HG02642 (cell line): ENCODE results near the gene GOT1.

ENCODE experiments used
- ATAC-seq: cut with Tn5 transposase; IDR thresholded peaks from one replicate; pipeline ENCODE4 v1.9.1; 2021; ENCODE audit warnings: mild to moderate bottlenecking; ENCODE audit not compliant: unreplicated experiment, poor library complexity

Gene GOT1

DNA sequence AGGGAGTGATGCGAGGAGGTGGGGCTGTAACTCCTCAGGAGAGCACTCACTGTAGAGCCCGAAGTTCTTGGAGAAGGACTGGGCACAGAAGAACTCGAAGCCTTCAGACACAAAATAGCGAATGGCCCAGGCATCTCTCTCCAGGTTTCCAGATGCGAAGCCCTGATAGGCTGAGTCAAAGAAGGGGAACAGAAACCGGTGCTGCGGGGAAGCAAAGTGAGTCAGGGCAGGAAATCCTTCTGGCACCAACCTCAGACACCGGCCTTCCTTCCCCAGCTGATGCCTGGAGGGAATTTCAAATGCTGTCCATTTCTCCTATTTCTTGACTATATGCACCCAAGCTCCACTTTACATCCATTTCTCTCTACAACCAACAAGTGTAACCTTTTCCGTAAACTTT is 26.8 kb downstream of the GOT1 start:
- ATAC-seq = peak; percentile 47

DNA sequence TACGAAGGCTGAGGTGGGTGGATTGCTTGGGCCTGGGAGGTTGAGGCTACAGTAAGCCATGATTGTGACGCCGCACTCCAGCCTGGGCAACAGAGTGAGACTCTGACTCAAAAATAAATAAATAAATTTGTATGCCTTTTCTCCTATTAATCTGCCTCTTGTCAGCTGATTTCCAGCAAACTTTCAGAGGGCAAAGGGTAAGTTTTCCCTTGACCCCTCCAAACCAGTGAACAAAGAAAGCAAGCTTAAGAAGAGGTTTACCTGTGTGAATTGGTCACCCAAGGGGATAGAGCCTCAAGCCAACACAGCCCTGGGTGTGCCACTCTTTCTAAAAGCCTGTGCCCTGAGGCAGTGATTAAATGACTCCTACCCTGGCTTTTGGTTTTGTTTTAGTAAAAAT is 30.8 kb downstream of the GOT1 start:
- ATAC-seq = no peak

DNA sequence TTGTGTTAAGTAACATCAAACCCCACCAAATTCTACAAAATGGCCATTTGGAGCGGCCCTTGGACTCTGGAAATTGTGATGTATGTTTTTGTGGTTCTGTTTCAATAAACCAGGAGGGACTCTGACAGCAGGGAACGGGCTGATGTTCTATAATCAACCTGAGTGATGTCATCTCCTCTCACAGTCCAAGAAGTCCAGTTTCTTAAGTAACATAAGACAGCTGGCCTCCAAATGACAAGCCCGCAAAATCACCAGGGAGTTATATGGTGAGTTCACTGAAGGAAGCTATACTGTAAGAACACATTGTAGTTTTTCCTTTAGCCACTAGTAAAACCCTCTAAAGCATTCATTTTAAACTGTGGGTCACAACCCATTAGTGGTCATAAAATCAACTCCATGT is 34.0 kb downstream of the GOT1 start:
- ATAC-seq = no peak

DNA sequence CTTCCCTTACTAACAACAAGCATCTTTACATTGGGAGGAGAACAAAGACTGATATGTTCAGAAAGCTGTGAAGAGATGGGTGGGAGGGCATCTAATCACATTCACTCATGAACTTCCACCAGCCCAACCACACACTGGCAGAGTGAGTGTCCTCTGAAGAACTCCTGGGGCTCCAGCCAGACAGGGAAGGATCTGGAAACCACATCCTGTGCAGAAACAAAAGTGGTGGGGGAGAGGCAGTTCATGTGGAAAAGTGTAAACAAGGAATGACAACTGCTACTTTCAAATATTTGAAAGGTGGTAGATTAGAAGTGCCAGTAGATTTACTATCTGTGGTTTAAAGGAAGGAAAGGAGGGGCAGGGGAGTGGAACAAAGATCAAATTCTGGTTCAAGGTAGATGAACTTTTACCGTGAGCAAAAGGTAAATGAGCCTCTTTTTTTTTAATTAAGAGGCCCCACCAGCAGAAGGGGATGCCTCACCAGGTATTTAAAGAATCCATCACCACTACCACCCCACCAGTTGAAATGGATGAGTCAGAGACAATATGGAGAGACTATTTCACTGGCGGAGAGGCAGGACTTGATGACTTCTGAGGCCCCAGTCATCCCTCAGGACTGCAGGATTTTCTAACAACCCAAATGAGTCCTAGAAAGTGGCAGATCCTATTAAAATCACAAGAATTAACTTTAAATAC is 34.5 kb downstream of the GOT1 start:
- ATAC-seq = no peak

DNA sequence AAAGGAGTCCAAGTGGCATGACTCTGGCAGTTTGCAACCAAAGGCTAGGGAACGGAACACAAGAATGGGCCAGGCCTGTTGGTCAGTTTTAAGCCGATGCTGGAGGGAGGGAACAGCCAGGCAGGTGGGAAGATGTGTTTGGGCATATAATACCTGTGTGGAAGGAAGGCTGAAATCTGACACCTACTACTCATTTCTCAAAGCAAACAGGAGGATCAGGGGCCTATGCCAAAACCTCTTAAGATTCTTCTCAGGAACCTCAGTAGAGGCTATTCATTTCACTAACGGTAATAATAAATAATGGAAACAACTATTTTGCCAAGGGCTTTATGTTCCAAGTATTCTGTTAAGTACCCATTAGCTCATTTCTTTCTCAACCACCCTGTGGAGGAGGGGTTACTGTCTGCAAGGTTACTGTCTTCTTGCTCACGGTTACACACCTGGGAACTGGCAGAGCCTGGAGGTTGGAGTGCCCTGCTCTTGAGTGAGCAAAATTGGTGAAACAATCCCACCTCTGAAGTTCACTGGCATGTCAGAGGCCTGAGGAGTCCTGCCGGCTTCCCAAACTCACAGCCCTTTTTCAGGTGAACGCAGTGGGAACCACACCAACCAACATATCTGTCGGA is 35.5 kb downstream of the GOT1 start:
- no peak for ATAC-seq

DNA sequence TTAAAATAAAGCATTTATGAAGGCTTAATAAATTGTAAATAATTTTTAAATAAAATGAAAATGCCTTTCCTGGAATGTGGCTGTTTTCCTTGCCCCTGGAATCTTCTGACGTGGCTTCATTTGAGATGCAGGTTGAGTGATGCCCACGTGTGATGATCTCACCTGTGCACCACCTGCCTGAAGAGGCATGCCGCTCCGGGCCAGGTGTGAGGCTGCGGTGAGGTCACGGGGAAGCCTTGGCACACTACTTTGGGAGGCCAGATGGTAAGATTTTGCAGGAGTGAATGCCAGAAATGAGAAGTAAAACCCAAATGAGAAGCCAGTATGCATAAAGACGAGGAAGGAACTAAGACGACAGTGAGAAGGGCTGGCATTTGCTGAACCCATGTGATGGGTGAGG is 36.2 kb downstream of the GOT1 start:
- ATAC-seq = no peak

DNA sequence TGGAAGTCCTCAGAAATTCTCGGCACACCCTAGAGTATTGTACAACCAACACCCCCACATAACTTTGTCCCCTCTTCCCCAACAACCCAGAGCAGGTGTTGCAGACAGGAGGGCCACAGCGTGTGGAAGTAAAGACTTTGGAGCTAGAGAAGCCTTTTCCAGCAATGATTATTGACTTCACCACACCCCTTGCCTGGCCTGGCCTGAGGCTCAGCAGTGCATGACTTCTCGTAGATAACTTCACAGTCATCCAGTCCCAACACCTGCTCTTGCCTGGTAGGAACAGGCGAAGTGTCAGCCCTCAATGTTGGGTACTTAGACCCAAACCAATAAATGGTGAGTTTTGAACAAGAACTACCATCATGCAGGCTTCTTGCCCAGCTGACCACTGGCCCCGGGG is 36.7 kb downstream of the GOT1 start:
- no peak for ATAC-seq

DNA sequence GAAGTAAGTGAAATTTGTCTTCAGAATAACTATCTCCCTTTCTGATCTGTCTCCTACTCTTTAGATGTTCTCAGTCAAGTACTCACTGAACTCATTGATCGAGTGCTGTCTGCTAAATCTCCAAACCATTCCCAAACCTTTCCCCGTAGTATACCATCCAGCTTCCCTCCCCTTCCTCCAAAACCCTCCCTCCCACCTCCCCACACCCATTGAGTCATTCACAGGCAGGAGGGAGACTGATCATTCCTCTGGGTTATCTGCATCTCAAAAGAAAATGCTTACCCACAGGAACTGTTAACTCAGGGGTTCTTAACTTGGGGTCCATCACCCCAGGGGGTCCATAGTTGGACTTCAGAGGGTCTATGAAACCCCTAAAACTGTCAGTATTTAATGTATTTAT is 37.4 kb downstream of the GOT1 start:
- no peak for ATAC-seq

DNA sequence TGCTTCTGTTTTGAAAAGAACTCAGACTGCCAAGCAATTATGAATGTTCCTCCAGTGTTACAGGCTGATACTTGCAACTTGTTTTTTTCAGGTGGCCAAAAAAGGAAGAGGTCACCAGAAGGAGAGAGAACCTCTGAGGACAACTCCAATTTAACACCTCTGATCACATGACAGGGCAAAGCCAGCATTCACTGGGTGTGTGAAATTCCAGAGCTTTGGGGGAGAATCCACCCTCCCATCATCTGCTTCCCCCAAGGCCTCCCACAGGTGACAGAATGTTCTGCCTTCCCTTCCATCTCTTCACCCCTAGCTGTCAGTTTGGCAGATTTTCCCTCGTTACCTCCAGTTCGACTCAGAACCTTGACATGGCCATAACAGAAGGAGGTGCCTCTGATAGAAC is 39.1 kb downstream of the GOT1 start:
- ATAC-seq = no peak

DNA sequence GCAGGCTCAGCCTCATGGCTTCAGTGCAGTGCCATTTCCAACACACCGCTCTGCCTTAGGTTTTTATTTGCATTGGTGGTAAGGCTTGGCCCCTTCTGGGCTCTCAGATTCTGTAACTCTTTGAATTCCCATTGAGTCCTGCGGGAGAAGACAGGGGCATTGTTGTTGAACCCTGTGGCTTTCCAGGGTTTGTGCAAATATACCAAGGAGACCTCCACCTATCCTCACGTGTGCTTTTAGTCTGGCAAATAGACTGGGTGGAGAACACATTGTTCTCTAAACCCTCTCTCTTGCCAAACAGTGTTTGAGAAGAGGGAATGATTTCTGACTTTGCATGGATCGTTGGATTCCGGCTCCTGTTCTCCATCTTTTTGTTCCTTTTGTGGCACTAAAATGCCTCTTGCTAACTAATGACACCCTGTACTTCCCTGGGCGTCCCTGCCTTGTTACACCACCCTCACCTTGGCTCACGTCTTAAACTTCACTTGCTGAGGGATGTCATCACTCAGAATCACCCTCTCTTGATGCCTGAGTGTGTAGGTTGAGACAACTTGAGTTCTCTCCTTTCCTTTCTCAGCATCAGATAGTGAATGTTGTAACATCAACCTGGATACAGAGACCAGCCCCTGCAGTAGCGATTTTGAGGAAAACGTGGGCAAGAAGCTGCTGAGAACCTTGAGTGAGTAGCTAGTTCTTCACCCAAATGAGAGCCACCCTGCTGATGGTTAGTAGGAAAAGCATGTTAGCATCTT is 40.5 kb downstream of the GOT1 start:
- ATAC-seq = no peak

DNA sequence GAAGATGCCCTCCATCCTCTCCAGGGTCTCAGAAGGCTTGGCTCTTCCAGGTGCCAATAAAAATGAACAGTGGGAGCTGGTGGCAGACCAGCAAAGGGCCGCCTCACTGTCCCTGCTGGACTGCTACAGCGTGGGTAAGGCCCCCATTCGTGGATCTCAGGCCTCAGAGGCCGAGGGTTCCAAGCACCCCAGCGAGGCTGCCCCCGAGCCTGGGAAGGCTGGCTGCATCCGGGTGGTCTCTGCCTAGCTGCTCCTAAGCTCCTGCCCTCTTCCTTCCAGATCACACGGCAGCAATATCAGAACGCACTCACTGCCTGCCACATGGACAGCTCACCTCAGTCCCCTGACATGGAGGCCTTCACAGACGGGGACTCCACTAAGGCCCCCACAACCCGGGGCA is 42.9 kb downstream of the GOT1 start:
- ATAC-seq = no peak

DNA sequence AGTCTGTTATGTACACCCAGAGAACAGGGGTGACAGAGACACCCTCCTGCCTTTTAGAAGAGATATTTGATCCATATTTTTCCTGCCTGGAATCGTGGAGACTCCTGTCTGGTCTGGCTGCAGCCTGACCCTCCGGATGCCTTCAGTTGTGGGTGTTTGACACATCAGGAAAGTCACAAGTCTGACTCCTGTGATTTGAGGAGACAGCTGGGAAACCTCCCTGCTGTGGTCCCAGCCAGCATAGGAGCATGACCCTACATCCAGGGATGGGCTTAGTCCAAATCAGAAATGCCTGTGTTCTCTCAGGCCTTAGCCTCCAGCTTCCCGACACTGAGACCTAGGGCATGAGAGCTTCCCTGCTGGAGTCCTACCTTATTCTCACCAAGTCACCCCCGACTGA is 43.4 kb downstream of the GOT1 start:
- no peak for ATAC-seq

DNA sequence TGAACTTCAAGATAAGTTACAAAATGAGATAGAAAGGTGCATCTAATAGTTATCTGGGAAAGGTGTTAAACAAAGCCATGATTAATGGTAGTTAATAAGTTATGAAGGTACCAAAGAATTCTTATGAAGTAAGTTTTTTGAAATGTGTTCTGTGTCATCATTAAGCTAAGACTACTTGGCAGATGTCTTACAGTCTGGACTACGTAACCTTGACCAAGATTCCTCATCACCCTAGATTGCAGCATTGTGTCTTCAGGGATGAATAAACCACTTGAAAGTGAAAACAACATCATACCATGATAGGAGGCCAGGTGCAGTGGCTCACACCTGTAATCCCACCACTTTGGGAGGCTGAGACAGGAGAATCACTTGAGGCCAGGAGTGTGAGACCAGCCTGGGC is 48.2 kb downstream of the GOT1 start:
- ATAC-seq = no peak

DNA sequence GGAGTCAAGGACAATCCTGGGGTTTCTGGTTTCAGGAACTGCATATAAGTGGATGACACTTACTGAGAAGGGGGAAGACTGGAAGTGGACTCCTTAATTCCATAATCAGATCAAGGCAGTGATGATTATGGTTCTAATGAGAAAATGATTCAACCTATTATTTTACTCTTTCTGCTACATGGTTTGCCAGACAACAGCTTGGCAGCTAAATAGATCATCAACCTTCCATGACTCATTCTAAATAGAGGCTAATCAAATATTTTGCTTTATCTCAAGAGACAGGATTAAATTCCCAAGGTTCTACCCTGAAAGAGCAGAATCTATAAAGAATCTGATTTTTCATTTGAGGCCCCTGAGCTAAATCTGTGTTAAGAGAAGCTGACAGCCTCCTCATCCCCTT is 55.0 kb downstream of the GOT1 start:
- ATAC-seq = no peak

DNA sequence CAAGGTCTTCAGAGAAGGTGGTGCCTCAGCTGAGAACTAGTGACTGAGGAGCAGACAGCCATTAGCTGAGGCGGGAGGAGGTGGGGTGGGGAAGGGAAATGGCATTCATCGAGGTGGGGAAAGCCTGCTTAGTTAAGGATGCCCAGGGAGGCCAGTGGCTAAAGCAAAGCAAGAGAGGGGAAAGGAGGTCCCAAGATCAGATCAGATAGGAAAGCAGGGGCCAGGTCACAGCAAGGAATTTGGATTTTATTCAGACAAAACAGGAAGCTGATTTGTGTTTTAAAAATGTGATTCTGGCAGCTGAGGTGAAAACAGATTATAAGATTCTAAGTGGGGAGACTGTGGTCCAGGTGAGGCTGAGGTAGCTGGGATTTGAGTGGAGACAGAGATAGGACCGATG is 55.5 kb downstream of the GOT1 start:
- ATAC-seq = no peak

DNA sequence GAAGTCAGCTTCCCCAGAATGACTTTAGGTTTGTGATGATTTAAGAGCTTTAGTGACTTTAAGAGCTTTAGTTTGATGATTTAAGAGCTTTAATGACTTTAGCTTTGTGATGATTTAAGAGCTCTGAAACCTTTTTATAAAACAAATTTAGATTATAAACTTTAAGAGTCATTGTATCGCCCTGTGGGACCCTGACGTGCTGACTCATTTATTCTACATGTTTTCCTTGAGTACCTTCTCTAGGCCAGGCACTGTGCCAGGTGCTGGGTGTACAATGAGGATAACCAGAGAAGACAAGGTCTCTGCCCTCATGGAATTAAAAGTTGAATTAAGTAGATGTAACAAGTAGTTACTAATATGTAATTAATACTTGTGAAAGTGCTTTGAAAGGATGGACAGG is 55.9 kb downstream of the GOT1 start:
- ATAC-seq = no peak

DNA sequence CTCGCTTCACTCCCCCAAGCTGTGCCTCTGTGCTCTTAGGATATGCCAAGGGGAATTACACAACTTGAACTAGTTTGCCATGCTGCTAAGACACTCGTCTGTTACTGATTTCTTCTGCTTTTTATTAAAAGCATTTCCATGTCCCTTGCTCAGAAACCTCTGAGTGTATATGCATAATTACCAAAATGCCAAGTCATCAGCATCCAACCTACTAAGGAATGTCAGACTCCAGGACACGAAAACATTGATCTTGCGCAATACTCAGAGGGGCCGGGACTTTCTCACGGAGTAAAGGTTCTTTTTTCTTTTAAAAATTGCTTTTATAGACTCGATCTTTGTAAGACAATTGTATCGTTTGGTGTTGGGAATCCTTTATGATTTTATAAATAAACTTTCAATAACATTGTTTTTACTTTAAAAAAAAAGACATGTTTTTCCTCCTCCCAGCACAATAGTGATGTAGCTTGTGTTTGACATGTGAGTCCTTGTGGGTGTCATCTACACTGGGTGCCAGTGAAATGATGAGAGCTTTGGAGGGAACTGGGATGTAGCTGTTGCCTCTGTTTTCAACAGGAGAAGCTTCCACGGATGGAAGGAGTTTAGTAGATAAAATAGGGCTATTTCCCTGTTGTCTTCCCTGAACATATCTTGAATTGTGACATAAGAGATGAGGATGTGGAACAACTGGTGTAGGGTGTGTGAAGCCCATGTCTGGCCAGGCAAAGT is 57.7 kb downstream of the GOT1 start:
- no peak for ATAC-seq

DNA sequence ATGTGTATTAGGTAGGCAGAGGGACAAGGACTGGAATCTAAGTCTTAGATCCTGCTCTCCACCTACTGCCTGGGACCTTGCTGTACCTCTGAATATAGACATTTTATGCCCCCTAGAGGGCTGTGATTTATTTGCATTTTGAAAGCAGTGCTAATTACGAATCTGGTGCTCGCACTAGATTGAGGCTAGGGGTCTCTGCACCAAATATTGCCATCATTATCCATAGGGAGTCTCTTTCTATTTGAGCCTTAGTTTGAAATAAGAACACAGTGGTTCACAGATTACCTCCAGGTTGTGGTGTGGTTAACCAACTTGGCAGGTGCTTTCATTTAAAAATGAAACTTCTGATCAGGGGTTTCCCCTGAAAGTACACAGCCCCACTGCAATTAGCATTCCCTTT is 59.4 kb downstream of the GOT1 start:
- ATAC-seq = peak; percentile 88

DNA sequence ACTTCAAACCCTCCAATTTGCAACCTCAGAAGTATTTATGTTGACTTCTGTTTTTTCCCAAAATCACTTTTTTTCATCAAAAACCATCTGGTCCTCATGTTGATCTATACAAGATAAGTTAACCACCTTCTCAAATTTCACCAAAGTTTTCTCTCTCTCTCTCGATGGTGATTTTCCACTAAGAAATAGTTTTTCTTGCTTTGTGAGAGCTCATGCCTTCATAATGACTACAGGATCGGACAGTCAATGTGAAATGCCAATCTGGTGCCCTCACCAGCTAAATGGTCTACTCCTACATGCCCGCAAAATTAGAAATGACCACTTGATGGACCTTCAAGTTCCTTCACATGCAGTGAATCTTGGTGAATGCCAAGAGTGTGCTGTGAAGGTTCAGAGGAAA is 60.9 kb downstream of the GOT1 start:
- no peak for ATAC-seq

DNA sequence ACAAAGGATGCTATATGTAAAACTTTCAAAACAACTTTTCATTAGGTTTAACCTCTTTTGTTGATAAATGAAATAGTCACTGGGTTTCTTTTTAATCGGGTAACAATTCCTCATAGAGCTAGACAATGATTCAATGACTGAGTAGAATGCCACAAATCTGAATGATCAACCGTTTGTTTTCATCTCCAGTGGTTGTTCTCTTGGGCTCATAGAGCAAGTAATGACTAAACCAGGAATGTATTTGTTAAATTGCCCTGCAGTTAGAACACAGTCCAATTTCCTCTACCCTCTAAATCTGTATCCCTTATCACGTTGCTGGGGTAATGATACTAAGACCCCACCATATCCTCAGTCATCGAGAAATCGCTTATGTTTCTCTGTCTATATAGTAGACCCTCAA is 61.3 kb downstream of the GOT1 start:
- ATAC-seq = no peak

DNA sequence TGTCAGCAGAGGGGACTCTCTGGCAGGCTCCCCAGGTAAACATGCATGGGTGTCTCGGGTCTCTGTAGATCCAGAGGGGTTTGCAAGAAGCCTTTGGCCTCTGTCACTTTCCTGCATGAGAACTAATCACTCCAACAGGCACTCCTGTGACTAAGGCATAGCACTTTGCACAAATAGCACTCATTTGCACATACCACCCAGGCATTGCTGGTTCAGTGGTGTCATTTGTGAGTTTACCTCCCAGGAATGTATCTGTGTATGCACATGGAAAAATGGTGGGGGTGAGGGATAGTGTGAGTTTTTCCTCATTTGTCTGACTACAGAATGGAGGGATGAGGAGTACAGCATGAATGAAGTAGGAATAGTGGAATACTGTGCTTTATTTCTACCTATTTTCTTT is 61.8 kb downstream of the GOT1 start:
- no peak for ATAC-seq
